GM11168 (cell line): ENCODE data around the gene COPS8.

Experiments used
- in situ Hi-C: fragments of 300-500 bp; cut with MboI; formaldehyde crosslinking; loops from one replicate; pipeline ENCODE4 v1.12.0; 2022; ENCODE audit warnings: low sequenced_read_pairs; ENCODE audit not compliant: unreplicated experiment

Gene COPS8

DNA sequence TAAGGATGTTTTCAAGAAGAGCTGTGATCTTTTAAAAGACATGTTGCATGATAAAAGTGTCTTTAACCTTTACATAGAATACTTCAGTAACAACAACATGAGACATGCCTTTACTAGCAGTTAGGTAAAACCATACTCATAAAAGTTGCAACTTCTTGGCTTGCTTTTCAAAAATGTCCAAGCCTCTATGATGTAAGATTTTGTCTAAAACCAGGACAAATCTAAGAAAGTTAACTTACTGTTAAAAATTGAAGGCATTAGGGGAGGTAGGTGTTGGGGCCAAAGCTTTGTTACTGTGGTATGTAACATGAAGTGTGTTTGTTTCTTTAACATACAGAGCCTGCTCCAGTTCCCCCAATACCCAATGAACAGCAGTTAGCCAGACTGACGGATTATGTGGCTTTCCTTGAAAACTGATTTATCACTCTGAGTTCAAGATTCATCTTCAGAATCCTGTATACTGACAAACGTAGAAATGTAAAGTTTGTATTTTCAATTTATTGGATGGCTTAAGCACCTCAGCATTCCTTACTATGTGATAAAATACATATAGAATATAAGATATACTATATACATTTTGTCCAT, 11.7 kb downstream of the COPS8 start:
- in situ Hi-C loops: no loop called here

DNA sequence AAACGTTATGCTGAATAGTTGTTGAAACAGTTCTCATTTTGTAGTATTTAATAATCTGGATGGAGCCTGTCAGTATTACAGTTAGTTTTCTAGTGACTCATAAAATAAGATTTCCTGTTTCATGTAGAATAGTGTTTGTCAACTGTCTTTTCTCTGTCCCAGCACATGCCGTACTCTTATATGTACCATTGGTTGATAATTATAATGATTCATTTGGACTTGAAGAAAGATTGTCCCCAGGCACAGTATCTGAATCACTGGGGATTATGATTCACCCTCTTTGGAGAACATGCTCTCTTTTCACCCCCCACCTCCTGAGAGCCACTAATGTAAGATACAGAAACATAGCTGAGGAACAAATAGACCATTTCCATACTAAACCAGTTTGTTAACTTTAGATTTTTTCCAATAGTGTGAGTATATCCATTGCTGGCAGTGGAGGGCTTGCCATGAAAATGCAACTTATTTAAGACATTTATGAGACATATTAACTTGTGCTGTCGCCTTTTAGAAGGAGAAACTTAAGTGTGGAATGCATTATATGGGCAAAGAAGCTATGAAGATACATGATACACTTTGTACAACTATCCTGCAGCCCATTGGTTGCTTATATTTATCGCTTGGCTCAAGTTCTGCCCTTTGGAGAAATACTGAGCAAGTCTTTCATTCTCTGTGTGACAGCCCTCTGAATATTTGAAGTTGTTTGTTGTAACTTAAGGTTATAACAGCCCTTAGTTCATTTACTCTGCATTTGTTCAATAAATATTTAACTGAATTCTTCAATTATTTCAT, 12.4 kb downstream of the COPS8 start:
- in situ Hi-C loops: no loop called here

DNA sequence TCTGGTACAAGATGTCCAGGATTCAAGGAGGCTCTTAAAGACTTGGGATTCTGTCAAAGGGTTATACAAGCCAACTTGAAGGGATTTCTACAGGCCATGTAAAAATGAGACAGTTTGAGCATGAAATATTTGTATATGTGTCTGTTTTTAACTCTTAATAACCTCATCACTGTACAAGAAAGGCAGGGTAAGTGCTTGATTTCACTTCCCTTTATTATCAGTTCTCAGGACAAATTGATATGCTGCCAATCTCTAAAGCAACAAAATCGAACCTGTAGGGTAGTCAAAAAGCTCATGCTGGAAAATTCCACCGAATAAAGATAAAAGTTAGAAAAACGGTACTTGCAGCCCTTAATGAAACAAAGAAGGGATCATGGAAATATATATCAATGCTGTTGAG, 14.1 kb downstream of the COPS8 start:
- in situ Hi-C loops: no loop called here

DNA sequence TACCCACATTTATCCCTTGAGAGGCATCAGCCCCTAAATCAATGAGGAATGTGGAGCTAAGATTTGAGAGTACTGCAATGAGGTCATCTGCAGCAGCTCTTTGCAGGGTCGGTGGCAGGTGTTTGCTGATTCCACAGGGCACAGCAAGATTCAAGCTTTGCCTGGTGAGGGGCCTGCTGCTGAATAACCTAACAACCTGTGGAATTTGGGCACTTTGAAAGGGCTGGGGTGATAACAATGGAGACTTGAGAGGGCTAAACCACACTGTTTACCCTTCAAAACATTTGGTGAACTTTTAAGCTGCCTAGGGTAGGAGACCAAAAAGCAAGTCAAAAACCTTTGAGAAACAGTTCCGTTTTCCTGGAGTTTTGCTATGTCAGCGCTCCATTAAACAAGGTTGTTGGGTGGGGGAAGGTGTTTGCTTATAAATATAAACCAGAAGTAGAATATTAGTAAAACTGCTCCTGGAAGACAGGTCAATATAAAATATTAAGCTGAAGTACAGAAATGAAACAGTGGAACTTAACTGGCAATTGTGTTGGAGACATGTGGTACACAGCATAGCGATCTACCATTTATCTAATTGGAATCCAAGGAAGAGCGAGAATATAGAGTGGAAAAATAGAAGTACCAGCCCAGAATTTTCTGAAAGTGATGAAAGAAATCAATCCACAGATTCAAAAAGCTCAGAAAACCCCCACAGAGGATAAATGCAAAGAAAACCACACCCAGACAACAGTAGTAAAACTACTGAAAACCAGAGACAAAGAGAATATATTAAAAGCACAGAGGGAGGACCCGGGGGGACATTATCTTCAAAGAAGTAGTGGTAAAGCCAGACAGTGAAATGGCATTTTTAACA, 15.7 kb downstream of the COPS8 start:
- in situ Hi-C loops: no loop called here

DNA sequence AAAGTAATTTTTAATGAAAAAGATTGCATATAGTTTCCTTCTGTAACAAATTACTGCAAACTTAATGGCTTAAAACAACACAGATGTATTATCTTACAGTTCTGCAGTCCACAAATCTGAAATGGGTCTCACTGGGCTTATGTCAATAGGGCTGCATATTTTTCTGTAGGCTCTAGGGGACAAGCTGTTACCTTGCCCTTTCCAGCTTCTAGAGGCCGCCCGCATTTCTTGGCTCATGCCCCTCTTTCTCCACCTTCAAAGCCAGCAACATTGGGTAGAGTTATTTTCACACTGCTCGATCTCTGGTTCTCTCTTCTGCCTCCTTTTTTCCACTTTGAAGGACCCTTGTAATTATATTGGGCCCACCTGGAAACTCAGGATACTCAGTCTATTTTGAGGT, 16.7 kb downstream of the COPS8 start:
- in situ Hi-C loops: no loop called here

DNA sequence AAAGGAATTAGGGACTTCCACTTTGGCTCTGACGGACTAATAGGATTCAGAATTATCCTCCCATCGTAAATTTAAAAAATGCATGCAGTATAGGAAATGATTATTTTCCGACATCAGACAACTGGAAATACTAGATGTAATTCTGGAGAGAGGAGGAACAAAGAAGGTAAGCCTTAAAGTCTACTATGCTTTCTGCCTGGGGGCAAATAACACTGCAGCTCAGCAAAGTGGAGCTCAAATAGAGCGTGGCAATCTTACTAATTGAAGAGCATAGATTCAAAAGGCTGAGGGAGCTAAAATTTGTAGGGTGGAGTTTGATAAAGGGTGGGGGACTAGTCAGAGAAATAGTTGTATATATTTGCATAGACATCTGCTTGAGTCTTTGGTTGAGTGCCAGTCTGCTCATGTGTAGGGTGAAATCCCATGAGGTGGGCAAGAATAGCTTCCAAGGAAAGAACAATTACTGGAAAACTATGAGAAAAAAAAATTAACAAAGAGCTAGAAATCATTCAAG, 23.8 kb downstream of the COPS8 start:
- in situ Hi-C loops: no loop called here

DNA sequence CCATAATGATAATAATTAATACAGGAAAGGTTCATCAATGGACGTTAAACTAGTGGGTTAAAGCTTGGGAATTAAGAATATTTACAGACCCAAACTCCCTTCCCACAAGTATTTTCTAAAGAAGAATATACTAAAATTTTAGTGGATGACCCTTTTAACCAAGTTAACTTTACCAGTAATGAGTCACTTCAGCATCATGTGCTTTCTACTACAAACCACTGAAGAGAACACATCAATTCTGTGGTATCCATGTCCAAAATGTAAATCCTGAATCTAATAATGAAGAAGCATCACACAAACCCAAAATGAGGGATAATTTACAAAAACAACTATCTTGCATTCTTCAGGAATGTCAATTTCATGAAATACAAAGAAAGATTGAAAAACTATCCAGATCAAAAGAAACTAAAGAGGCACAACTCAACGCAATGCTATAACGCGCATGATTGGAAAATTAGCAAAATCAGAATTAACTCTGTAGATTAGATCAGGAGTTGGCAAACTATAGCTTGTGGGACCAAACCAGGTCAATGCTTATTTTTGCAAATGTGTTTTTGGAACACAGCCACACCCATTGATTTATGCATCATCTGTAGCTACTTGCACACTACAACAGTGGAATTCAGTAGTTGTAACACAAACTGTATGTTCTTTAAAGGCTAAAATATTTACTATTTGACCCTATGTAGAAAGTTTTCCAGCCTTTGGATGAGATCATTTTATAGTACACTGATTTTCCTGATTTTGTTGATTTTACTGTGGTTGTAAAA, 27.5 kb downstream of the COPS8 start:
- in situ Hi-C loops: no loop called here

DNA sequence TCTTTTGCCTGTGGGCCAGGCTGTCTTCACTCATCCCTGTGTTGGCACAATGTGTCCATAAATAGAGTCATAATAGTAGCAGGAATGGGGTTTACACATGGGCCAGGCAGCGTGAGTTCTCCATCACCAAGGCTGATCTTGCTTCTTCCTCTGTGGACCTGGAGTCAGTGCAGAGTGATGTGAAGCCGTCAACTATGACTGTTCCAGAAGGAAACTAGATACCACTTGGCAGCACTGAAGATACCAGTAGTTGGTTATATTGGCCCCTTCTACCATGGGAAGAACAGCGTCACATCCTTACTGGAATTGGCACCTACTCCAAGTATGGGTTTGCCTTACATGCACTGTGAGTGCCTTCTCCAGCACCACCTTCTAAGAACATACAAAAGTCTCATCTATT, 30.2 kb downstream of the COPS8 start:
- in situ Hi-C loops: no loop called here

DNA sequence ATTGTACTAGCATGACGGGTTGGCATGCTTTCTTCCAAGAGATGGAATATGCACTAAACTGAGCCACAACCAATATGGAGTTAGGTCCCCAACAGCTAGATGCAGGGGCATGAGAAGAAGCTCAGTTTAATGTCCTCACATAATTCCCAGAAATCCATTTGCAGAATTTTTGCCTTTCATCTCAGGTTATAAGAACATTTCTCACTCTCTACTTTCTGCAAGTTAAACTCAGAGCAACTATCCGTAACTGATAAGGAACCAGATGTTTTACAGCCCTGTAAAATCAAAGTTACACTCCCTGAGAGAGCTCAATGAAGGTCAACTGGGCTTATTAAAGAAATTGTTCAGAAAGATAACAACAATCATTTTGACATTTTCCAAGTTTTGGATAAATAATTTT, 30.7 kb downstream of the COPS8 start:
- in situ Hi-C loops: no loop called here

DNA sequence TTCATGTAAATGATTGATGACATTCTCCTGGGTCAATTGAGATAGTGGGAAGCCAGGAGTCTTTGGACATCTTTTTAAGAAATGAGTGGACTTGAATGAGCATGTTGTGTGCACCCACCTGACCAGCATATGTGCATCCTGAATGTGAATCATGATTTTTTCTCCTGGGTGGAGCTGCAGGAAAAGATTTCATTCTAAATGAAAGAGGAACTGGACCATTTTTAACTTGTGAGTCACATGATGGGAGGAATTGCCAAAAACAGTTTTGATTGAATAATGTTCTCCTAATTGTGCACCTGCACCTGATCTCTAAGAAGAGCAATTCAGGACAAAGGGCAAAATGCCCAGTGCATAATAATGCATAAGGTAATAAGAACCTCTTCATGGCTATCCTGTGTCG, 32.3 kb downstream of the COPS8 start:
- in situ Hi-C loops: no loop called here

DNA sequence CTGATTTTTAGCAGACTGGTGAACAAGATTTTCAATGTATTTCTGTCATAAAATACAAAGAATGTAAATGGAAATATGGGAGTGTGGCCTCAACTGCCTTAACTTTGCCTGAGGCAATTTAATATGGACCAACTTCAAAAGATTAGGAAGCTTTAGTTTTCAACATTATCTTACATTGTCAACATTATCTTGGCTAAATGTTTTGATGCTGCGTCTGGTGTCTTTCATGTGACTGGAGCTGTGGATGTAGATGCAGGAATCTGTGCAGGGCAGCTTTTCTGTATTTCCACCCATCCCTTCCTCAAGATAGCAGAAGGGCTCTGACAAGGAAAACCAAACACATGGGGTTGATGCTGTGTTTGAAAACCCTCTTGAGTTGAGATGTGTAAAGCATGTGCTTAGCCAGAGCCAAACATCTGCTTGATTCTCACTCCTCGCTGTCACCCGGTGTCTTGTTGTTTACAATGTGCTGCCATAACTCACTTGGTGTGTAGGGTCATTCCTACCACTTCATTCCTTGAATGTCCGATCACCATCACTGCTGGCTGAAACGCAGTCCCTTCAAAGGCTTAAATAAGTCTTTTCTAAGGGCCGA, 33.0 kb downstream of the COPS8 start:
- in situ Hi-C loops: no loop called here

DNA sequence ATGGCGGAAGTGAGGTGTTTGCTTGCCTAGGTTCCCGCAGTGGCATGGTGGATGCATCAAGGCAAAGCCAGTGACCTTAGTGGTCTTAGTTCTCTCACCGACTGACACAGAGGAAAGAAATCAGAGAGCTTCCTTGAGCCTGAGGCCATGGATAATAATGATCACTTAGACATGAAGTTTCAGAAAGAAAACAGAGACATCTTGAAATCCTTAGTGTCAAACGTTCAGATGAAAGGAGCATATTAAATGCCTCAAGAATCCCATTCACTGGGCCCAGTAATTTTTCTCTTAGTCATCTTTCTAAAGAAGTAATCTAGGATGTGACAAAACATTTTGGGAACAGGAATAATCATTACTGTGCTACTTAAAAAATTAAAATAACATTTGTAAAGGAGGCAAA, 35.2 kb downstream of the COPS8 start:
- in situ Hi-C loops: no loop called here

DNA sequence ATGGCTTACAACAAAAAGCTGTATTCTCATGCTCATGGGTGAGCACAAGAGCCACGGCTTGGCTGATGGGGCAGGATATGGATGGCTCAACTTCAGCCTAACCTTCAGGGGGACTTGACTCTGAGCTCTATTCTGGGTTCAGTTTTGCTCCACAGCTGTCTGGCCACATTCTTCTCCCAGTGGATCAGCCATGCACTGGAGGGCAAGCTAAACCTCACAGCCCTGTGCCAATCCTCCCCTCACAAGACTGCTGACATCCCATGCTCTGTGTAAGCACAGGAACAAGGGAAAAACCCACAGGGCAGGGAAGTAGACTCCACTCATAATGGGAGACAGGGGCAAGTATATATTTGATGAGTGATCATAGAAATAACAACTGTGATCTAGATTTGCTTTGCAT, 35.6 kb downstream of the COPS8 start:
- in situ Hi-C loops: no loop called here

DNA sequence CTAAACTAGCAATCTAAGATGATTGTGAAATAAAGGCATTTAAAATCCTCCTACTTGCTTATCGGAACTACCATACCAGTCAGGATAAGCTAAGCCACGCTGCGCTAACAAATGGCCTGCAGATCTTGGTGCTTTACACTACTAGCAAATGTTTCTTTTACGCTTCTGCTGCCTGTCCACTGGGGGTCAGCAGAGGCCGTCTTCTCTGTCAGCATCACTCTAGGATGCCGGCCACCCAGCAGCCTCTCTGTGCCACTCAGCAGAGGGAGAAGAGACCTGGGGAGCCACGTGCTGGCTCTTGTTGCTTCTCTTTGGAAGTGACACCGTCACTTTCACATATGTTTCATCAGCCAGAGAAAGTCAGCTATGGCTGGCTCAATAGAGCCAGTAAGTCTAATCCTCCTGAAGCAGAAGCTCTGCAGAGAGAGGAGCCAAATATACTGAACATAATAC, 36.6 kb downstream of the COPS8 start:
- in situ Hi-C loops: no loop called here

DNA sequence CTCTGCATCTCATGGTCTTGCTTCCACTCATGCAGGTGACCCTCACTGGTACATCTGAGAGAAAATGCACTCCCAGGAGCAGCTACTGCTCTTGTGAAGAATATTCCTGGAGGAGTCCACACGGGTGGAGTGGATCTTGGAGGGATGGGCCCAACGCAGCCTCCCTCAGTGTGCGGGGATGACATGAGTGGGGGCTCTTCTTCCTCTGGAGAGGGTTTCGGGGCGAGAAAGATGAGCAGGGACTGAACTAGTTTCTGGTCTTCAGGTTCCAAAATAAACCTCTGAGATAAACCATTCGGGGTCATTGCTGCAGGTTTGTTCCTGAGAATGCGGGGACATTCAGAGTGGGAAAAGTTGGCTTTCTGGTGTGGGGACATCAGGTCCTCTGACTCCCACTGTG, 39.1 kb downstream of the COPS8 start:
- in situ Hi-C loops: no loop called here

DNA sequence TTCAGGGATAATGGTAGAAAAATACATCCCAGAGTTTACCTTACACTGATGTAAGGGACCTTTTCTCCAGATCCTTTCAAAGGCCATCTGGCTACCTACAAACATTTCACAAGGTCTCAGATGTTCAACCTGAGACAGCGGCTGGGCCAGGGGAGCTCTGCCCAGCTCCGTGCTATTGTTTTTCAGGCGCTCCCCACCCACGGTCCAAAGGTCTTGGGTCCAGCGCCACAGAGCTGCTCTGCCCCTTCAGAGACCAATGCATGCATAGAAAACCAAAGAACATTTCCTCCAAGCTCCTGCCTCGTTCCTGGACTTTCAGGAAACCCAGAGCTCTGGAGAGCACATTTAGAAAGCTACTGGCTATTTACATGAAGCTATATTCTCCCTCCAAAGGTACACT, 40.3 kb downstream of the COPS8 start:
- in situ Hi-C loops: no loop called here

DNA sequence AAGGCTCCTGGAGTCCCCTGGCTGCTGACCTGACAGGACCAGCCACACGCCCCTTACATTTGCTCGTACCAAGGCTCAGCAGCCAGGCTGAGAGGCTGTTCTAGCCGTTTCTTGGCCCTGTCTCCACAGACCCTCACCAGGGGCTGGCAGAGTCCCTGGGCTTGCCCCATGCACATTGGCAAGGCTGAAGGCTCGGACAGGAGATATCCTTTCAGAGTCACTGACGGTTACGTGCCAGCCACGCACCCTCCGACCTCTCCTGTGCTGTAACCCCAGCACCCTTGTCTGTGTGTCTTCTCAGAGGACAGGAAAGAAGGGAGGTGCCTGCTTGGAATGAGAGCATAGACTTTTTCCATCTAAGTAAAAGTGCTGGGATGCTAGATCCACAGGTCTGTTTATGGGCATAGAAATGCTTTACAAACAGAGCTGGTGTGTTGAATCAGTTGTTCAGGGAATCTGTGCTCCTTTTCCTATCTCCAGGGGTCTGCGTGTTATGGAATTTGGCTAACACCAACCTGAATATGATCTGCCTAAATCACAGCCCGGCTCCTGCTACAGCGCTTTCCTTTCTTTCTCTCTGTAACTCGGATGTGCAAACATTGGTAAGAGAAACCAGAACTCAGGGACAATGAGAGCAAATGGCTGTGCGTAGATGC, 41.0 kb downstream of the COPS8 start:
- in situ Hi-C loops: no loop called here

DNA sequence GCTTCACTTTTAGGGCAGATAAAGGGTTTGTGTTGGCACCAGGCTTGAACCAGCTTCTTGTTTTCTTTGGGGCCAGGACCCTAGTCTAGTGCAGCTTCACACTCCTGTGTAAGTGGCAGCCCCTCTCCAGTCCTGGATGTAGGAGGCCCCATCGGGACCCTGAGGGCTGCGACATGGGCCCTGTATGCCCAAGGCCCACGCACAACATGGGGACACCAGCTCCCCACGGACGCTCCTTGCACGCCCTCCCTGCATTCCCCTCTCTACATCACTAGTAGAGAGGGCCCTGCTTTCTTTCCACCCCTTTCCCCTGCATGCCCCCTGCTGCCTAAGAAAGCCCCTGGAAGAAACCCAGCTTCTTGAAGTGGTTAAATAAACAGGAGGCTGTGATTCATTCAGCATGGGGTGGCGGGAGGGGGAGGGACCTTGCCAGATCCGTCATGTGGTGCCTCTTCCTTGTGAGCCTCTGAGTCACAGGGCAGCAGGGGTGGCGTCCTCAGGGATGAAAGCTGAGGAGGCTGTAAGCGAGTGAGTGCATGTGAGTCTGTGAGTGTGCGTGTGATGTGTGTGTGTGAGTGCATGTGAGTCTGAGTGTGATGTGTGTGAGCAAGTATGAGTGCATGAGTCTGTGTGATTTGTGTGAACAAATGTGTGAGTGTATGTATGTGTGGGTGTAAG, 42.5 kb downstream of the COPS8 start:
- in situ Hi-C loops: no loop called here
